HCEC 1CT (cell line): ENCODE data around the gene PPL.
"Not testable (repeated sequence)": the region's sequence is repeated elsewhere in the genome, so short reads cannot be mapped to it uniquely, and the experiment has no call there.

Experiments used
- DNase-seq: peaks from one replicate; pipeline ENCODE4 v3.0.0-alpha.2; 2017

PPL gene

GRCh38 chr16:4936991-4937781, at the start of gene PPL:
PPL (minus strand) TSS chr16:4937148; CDS start chr16:4937045, 103 bp downstream.
- DNase-seq: no peak

- peak; percentile 6 for DNase-seq
Measured at GRCh38 chr16:4984174-4984990, 47.4 kb upstream of the PPL start.

GRCh38 chr16:4982056-4982867, 45.3 kb upstream of the PPL start:
- no peak for DNase-seq

- DNase-seq: no peak
Measured at GRCh38 chr16:4981473-4981872, 44.5 kb upstream of the PPL start.

GRCh38 chr16:4980691-4981090, 43.7 kb upstream of the PPL start:
- no peak for DNase-seq

- DNase-seq: no peak
Measured at GRCh38 chr16:4979736-4980660, 43.0 kb upstream of the PPL start.

- no peak for DNase-seq
Measured at GRCh38 chr16:4979164-4979563, 42.2 kb upstream of the PPL start.

GRCh38 chr16:4976611-4977145, 39.7 kb upstream of the PPL start:
- no peak for DNase-seq

GRCh38 chr16:4976079-4976478, 39.1 kb upstream of the PPL start:
- no peak for DNase-seq

- peak; percentile 42 for DNase-seq
Measured at GRCh38 chr16:4972938-4973587, 36.1 kb upstream of the PPL start.

GRCh38 chr16:4970010-4970409, 33.1 kb upstream of the PPL start:
- no peak for DNase-seq

- DNase-seq: no peak
Measured at GRCh38 chr16:4968879-4969483, 32.0 kb upstream of the PPL start.

GRCh38 chr16:4968278-4968677, 31.3 kb upstream of the PPL start:
- not testable (repeated sequence) for DNase-seq

- no peak for DNase-seq
Measured at GRCh38 chr16:4966736-4967453, 29.9 kb upstream of the PPL start.

GRCh38 chr16:4963527-4963926, 26.6 kb upstream of the PPL start:
- DNase-seq: not testable (repeated sequence)

GRCh38 chr16:4962716-4963115, 25.8 kb upstream of the PPL start:
- DNase-seq: no peak

- DNase-seq: no peak
Measured at GRCh38 chr16:4960579-4960978, 23.6 kb upstream of the PPL start.

GRCh38 chr16:4958510-4959438, 21.8 kb upstream of the PPL start:
- DNase-seq: no peak
